ENCODE results near the gene HS6ST2. TPM values are rescaled to one million over a fixed set of nuclear protein-coding genes. Genes with fewer than 3 reads are reported as not detected.

HS6ST2 gene
- total RNA-seq, 1 experiment from 2014 or later: 24.6 TPM

GRCh38 chrX:132743086-132743485 lies 215.3 kb downstream of the HS6ST2 start:
- intact Hi-C loops (cut with micrococcal nuclease): no loop called here
- Histone ChIP-seq H3K4me1 (ENCODE audit: control insufficient read depth in 1 of 2, insufficient read depth in 2 of 2, low read length in 2 of 2) (peaks cover 12 to 25% of the 10 kb centered on the region in 2 experiments), H2AFZ (ENCODE audit: low read depth, low read length, poor library complexity, severe bottlenecking) (no peak overlapping the region), H3K27me3 (ENCODE audit: insufficient read depth, low read length) (no peaks in the 10 kb centered on the region), H3K9me2 (ENCODE audit: insufficient read depth) (no peaks in the 10 kb centered on the region), H3K9ac (ENCODE audit: low read length) (no peak overlapping the region), H3K79me2 (ENCODE audit: insufficient read depth, low read length) (no peaks in the 10 kb centered on the region), H3K4me3 (replicated peaks in 1 of 2; ENCODE audit: low read depth in 1 of 2, low read length in 2 of 2) (no peak overlapping the region), H3K9me3 (ENCODE audit: control insufficient read depth in 1 of 2, insufficient read depth in 1 of 2, low read depth in 1 of 2, low read length in 2 of 2) (no peaks in the 10 kb centered on the region), H4K20me1 (ENCODE audit: insufficient read depth) (peaks cover 2% of the 10 kb centered on the region; the same call in 1 of the 2 replicates), H3K36me3 (ENCODE audit: control insufficient read depth in 1 of 2, insufficient read depth in 2 of 2, low read length in 2 of 2) (no peaks in the 10 kb centered on the region), H3K27ac (ENCODE audit: low read depth, low read length) (no peak overlapping the region), H3K4me2 (ENCODE audit: low read length) (no peak overlapping the region)
- TF ChIP-seq CBX3 (IDR thresholded peaks at IDR 0.05; ENCODE audit: low read depth) (no peak), EZH2phosphoT487 (IDR thresholded peaks at IDR 0.05; ENCODE audit: borderline replicate concordance) (no peak), ATF3 (IDR thresholded peaks at IDR 0.05) (no peak), RAD21 (IDR thresholded peaks at IDR 0.05; ENCODE audit: low read depth) (no peak), TCF7L2 (IDR thresholded peaks at IDR 0.05; ENCODE audit: borderline replicate concordance, extremely low read depth, insufficient read depth, insufficient read length) (no peak), JUND (IDR thresholded peaks at IDR 0.05) (no peak), CEBPB (IDR thresholded peaks at IDR 0.05; ENCODE audit: low read depth) (no peak), EGR1 (IDR thresholded peaks at IDR 0.05; ENCODE audit: low read depth) (no peak), CTCF (IDR thresholded peaks at IDR 0.05 in 2 of 3, conservative IDR thresholded peaks at IDR 0.05 in 1 of 3; ENCODE audit: borderline replicate concordance in 1 of 3, insufficient read depth in 1 of 3, low read depth in 2 of 3, low read length in 2 of 3) (no peak), POLR2A (IDR thresholded peaks at IDR 0.05; ENCODE audit: borderline replicate concordance, extremely low read depth, insufficient read depth, insufficient read length) (no peak), SRF (IDR thresholded peaks at IDR 0.05; ENCODE audit: low read depth) (no peak), ZBTB33 (IDR thresholded peaks at IDR 0.05; ENCODE audit: extremely low read depth, insufficient replicate concordance, low read length) (no peak), SIN3A (IDR thresholded peaks at IDR 0.05; ENCODE audit: low read depth) (no peak), POLR2AphosphoS5 (IDR thresholded peaks at IDR 0.05; ENCODE audit: low read depth, low read length) (no peak), ZNF274 (IDR thresholded peaks at IDR 0.05; ENCODE audit: low read depth, low read length) (no peak), YY1 (IDR thresholded peaks at IDR 0.05; ENCODE audit: extremely low read depth, insufficient replicate concordance, low read depth, low read length) (no peak), REST (IDR thresholded peaks at IDR 0.05; ENCODE audit: low read depth) (no peak), EZH2 (IDR thresholded peaks at IDR 0.05) (no peak)
- RAD21 ChIA-PET (ENCODE audit: low non-redundant PET in 1 of 2, low total read pairs in 2 of 2, uncharacterized antibody in 2 of 2, unreplicated experiment in 2 of 2): no interaction called here
- POLR2A ChIA-PET: no interaction called here
- no peak for DNase-seq (ENCODE audit: low read depth, low spot score)
- CTCF ChIA-PET: no interaction called here
- ATAC-seq: no peak
- no TSS peak for BruUV-seq (replicated peaks)

All from HCT116 (cell line).